Heart left ventricle (tissue), 16 donors: ENCODE results near the gene PRR5L. TPM values are rescaled to one million over a fixed set of nuclear protein-coding genes. Genes with fewer than 3 reads are reported as not detected.

ENCODE experiments used
- ATAC-seq, 4 donors: fragments of 200-7000 bp; cut with Tn5 transposase; one replicate each; pipeline ENCODE4 v1.9.1; 2020 to 2022; ENCODE audit warnings: moderate library complexity in 4 of 4, mild to moderate bottlenecking in 3 of 4, moderate number of reproducible peaks in 1 of 4
- DNase-seq, 5 donors: peaks; one replicate each; pipeline ENCODE4 v3.0.0-alpha.2; 2020
- H3K27ac ChIP-seq, 12 donors: fragments of 200-600 bp; sonication (generic) in 4 of 12; one replicate each; pipeline versions ENCODE4 v1.5.0 to v1.8.0; 2016 to 2022; ENCODE audit warnings: mild to moderate bottlenecking in 2 of 12
- H3K27me3 ChIP-seq, 9 donors: fragments of 200-600 bp; sonication (generic) in 2 of 9; one replicate each; pipeline versions ENCODE4 v1.5.1 to v1.8.0; 2016 to 2022; ENCODE audit warnings: mild to moderate bottlenecking in 3 of 9
- H3K36me3 ChIP-seq, 9 donors: fragments of 200-600 bp; sonication (generic) in 2 of 9; one replicate each; pipeline versions ENCODE4 v1.5.0 to v1.8.0; 2018 to 2022; ENCODE audit warnings: mild to moderate bottlenecking in 2 of 9
- H3K4me1 ChIP-seq, 12 donors: fragments of 200-600 bp; sonication (generic) in 4 of 12; one replicate each; pipeline versions ENCODE4 v1.5.0 to v1.8.0; 2016 to 2022; ENCODE audit warnings: mild to moderate bottlenecking in 3 of 12
- H3K4me3 ChIP-seq, 12 donors: fragments of 200-600 bp; sonication (generic) in 4 of 12; one replicate each; pipeline versions ENCODE4 v1.5.0 to v1.8.0; 2017 to 2022; ENCODE audit warnings: mild to moderate bottlenecking in 9 of 12, moderate library complexity in 4 of 12
- H3K9me3 ChIP-seq, 12 donors: fragments of 200-600 bp; sonication (generic) in 4 of 12; one replicate each; pipeline versions ENCODE4 v1.5.0 to v1.8.0; 2016 to 2022; ENCODE audit warnings: mild to moderate bottlenecking in 1 of 12
- CTCF ChIP-seq, 12 donors: fragments of 200-600 bp; sonication (generic) in 4 of 12; IDR thresholded peaks; one replicate each; pipeline versions ENCODE4 v1.5.0 to v1.8.0; 2018 to 2022; ENCODE audit warnings: antibody characterized with exemption in 12 of 12, mild to moderate bottlenecking in 5 of 12
- POLR2A ChIP-seq, 2 donors: fragments of 450-650 bp; IDR thresholded peaks; one replicate each; pipeline ENCODE4 v1.6.1; 2017; ENCODE audit warnings: antibody characterized with exemption in 2 of 2, mild to moderate bottlenecking in 2 of 2, moderate library complexity in 2 of 2
- WGBS, 4 donors: extraction: QIAGEN DNeasy Blood & Tissue Kit in 2 of 4; methylation state at CpG; one replicate each; pipeline versions ENCODE4 v1.1.5 to v1.1.7; 2013 to 2018; 5-methylcytosine and 5-hydroxymethylcytosine counted together
- intact Hi-C, 10 donors: fragments of 100-400 bp; cut with DNase I; formaldehyde crosslinking; loops; one replicate each; pipeline versions ENCODE4 v1.11.1 to v1.14.2; 2022
- polyA plus RNA-seq, 2 donors: library from polyadenylated mRNA; stranded (reverse); fragments of 200-250 nt; gene quantifications; one replicate each; pipeline ENCODE4 v1.2.3, GENCODE V29; 2013
- total RNA-seq, 9 donors: library from RNA; depleted of rRNA in 2 of 9; stranded (reverse); fragments of >200 nt in 2 of 9; fragmentation: NEBNext Ultra II Directional in 3 of 9; extraction: Animal tissue kit (Norgen Biotek cat#: 25700) in 3 of 9; gene quantifications; one replicate each; pipeline versions ENCODE4 v1.1.0 to v1.2.4, GENCODE V29; 2016 to 2023
- donor health status: ischemic (EF 13 %, LVEDD 7.1; RV severe dilation, severe dysfunction).
- donor health status: healthy with polysubstance abuse.
- donor health status: DM: no; HTN: yes; CAD: no.
- donor health status: DM: no; HTN: no; CAD: no.
- donor health status: ischemic (EF 25% LVEDD 6.9; RV normal size, moderate dysfunction).
- donor health status: ischemic (EF 25% LVEDD 5.7; RV mildly dilated, moderate dysfunction).
- donor health status: healthy.
- donor health status: DM: yes; HTN: yes; CAD: no.
- donor health status: ischemic (EF 35%, LVEDD 5.7; RV mildly dilated, moderate dysfunction).
- donor health status: nonischemic (EF 11% LVEDD 7.7; RV severe dilation, severe dysfunction).
- donor health status: DM: yes; HTN: yes; CAD: no.
- donor health status: PGD.
- donor health status: ischemic (EF 29% LVEDD 5.4; RV normal size, mild dysfunction).
- donor health status: nonischemic (EF 23%, LVEDD 6.1; RV moderate dilation, normal function).

The PRR5L gene
- total and polyA plus RNA-seq, 11 donors = 0.61 to 17.8 (median 3.1) TPM

- Histone ChIP-seq H3K36me3 (peaks cover 0 to 56% (median 0%) of the 10 kb centered on the region in 9 donors), H3K9me3 (no peaks in the 10 kb centered on the region), H3K4me1 (peaks cover 0 to 57% (median 35%) of the 10 kb centered on the region in 12 donors), H3K27ac (peak overlapping the region; percentile 72 to 93 (median 84)), H3K27me3 (no peaks in the 10 kb centered on the region), H3K4me3 (no peak overlapping the region)
- intact Hi-C loops = loop anchor here in 2 of 10 donors (5.0 to 10.0 kb wide), 2 partner anchors 78 to 81 kb away; no protein-coding TSS in a partner anchor
- ATAC-seq (peak; percentile 87 to 93 (median 92)), DNase-seq (peak; percentile 85 to 92 (median 90))
- TF ChIP-seq POLR2A (IDR thresholded peaks at IDR 0.05) (no peak), CTCF (IDR thresholded peaks at IDR 0.05) (peak in 3 of 12 donors; percentile 16 to 30 (median 21))
- 46 to 58% (median 49%) methylated on average over 6 to 11 of the region's 11 CpGs for WGBS, 4 donors
Observed at GRCh38 chr11:36455658-36456111, 159.6 kb downstream of the PRR5L start.

- TF ChIP-seq POLR2A (IDR thresholded peaks at IDR 0.05) (no peak), CTCF (IDR thresholded peaks at IDR 0.05) (no peak)
- Histone ChIP-seq H3K27ac (peak overlapping the region; percentile 72 to 93 (median 84)), H3K4me1 (peaks cover 0 to 53% (median 35%) of the 10 kb centered on the region in 12 donors), H3K9me3 (no peaks in the 10 kb centered on the region), H3K36me3 (peaks cover 0 to 51% (median 0%) of the 10 kb centered on the region in 9 donors), H3K27me3 (no peaks in the 10 kb centered on the region), H3K4me3 (no peak overlapping the region)
- DNase-seq (no peak), ATAC-seq (peak in 3 of 4 donors; percentile 10 to 57 (median 53))
- intact Hi-C loops = loop anchor here in 2 of 10 donors (5.0 to 10.0 kb wide), 2 partner anchors 79 to 81 kb away; no protein-coding TSS in a partner anchor
- 68 to 77% (median 75%) methylated on average over 3 to 6 of the region's 6 CpGs for WGBS, 4 donors
Observed at GRCh38 chr11:36456156-36456555, 160.1 kb downstream of the PRR5L start.

- TF ChIP-seq CTCF (IDR thresholded peaks at IDR 0.05) (no peak), POLR2A (IDR thresholded peaks at IDR 0.05) (no peak)
- H3K9me3 ChIP-seq = no peaks in the 10 kb centered on the region
- intact Hi-C loops = loop anchor here in 2 of 10 donors (5.0 to 10.0 kb wide), 2 partner anchors 81 to 84 kb away; no protein-coding TSS in a partner anchor
- peaks cover 0 to 52% (median 4%) of the 10 kb centered on the region in 9 donors for H3K36me3 ChIP-seq
- DNase-seq (no peak), ATAC-seq (no peak)
- no peak overlapping the region for H3K27ac ChIP-seq
- H3K27me3 ChIP-seq = no peaks in the 10 kb centered on the region
- H3K4me3 ChIP-seq = no peak overlapping the region
- 84 to 96% (median 92%) methylated on average over 8 of the region's 8 CpGs for WGBS, 4 donors
- peaks cover 0 to 38% (median 22%) of the 10 kb centered on the region in 12 donors for H3K4me1 ChIP-seq
Observed at GRCh38 chr11:36458129-36458915, 162.2 kb downstream of the PRR5L start.

- Histone ChIP-seq H3K9me3 (no peaks in the 10 kb centered on the region), H3K27me3 (no peaks in the 10 kb centered on the region), H3K36me3 (peaks cover 0 to 56% (median 4%) of the 10 kb centered on the region in 9 donors), H3K4me1 (peaks cover 0 to 31% (median 22%) of the 10 kb centered on the region in 12 donors), H3K27ac (no peak overlapping the region), H3K4me3 (no peak overlapping the region)
- ATAC-seq (no peak), DNase-seq (no peak)
- WGBS, 4 donors = 82 to 92% (median 86%) methylated on average over 7 of the region's 7 CpGs
- intact Hi-C loops = loop anchor here in 2 of 10 donors (5.0 to 10.0 kb wide), 2 partner anchors 82 to 84 kb away; no protein-coding TSS in a partner anchor
- TF ChIP-seq CTCF (IDR thresholded peaks at IDR 0.05) (no peak), POLR2A (IDR thresholded peaks at IDR 0.05) (no peak)
Observed at GRCh38 chr11:36459046-36459445, 163.0 kb downstream of the PRR5L start.
